ENCODE results near the gene ZNF618. TPM values are rescaled to one million over a fixed set of nuclear protein-coding genes. Genes with fewer than 3 reads are reported as not detected.

Gene ZNF618
- polyA plus RNA-seq, 1 of the 3 experiments (the other 2 are of a cell fraction): 6.2 TPM

DNA sequence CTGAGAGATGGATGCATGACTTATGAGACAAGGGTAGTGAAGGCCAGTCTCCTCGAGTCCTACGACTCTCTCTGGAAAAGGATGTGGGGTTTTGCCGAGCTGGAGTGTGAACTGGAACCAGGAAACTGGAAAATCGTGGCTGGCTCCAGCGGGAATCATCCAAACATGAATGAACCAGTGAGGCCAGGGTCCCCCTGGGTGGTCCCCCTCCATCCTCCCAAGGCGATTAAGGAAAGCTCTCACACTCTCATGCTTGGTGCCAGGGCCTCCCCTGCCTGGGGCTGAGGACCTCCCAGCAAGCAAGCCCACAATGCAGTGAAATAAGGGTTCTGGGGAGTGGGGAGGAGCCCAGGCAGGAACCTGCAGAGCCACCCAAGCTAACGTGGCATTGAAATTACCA lies 211.6 kb downstream of the ZNF618 start:
- POLR2A ChIA-PET: no interaction called here
- H3K27me3 ChIP-seq (ENCODE audit: insufficient read depth): no peaks in the 10 kb centered on the region; the same call in 1 of the 2 replicates
- TF ChIP-seq, protein P1, sequence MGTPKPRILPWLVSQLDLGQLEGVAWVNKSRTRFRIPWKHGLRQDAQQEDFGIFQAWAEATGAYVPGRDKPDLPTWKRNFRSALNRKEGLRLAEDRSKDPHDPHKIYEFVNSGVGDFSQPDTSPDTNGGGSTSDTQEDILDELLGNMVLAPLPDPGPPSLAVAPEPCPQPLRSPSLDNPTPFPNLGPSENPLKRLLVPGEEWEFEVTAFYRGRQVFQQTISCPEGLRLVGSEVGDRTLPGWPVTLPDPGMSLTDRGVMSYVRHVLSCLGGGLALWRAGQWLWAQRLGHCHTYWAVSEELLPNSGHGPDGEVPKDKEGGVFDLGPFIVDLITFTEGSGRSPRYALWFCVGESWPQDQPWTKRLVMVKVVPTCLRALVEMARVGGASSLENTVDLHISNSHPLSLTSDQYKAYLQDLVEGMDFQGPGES (IDR thresholded peaks at IDR 0.05; ENCODE audit: low read depth, low read length): no peak
- no peak for TF ChIP-seq GATA2 (CRISPR knock-in tag; IDR thresholded peaks at IDR 0.05)
- no peak for TF ChIP-seq RFX5 (IDR thresholded peaks at IDR 0.05; ENCODE audit: low read length)

DNA sequence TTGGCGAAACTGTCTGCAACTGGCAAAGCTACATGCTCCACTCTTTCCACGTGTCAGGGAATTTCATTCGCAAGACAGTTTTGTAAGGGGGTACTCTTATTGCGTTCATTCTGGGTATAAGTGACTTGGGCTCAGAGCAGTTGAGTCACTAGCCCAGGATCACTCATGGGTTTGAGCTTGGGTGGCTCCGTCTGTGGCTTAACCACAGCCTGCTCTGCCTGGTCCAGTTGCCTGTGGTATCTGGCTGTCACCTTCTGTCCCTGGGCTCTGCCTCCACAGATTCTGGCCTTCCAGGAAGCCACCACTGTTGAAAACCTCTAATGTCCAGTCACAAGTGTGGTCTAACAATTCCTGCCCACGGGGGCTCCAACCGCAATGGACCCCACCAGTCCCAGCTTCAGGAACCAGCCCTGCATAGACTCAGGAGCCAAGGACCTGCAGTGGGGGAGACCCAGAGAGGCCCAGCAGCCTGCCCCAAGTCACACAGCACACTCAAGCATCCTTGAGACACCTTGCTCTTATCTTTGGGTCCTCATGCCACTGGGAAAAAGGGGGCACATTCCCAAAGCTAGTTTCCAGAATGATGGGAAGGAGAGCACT lies 212.6 kb downstream of the ZNF618 start:
- no peaks in the 10 kb centered on the region for H3K4me1 ChIP-seq (ENCODE audit: control insufficient read depth in 1 of 2, insufficient read depth in 2 of 2, low read depth in 1 of 2, low read length in 1 of 2)
- H3F3A ChIP-seq (replicated peaks; ENCODE audit: insufficient read depth): no peaks in the 10 kb centered on the region
- no peaks in the 10 kb centered on the region; the same call in 1 of the 2 replicates for H3K27me3 ChIP-seq (ENCODE audit: insufficient read depth)
- 70% methylated on average over 6 of the region's 7 CpGs for WGBS (ENCODE audit: low lambda C conversion rate)
- TF ChIP-seq MXI1 (IDR thresholded peaks at IDR 0.05; ENCODE audit: low read depth, low read length) (no peak), FOXJ3 (CRISPR knock-in tag; IDR thresholded peaks at IDR 0.05) (no peak)
- no peak overlapping the region for H3K4me3 ChIP-seq (ENCODE audit: low read depth in 2 of 2, low read length in 1 of 2)
- ChIA-PET CTCF (interaction anchor here (1.1 to 3.9 kb wide), 6 partner anchors 18 to 202 kb away, joined by 3 to 25 read pairs (median 4); no protein-coding TSS in a partner anchor), POLR2A (no interaction called here)
- H3K79me2 ChIP-seq (ENCODE audit: insufficient read depth): no peaks in the 10 kb centered on the region
- no peak overlapping the region for H3K9ac ChIP-seq
- no peaks in the 10 kb centered on the region for H3K9me3 ChIP-seq
- no peak overlapping the region for H3K4me2 ChIP-seq
- no peaks in the 10 kb centered on the region for H3K36me3 ChIP-seq (replicated peaks in 1 of 2; ENCODE audit: control insufficient read depth in 1 of 2, insufficient read depth in 2 of 2, low read length in 1 of 2)
- no peak overlapping the region for H3K27ac ChIP-seq (ENCODE audit: low read depth in 2 of 2, low read length in 1 of 2)
- H4K20me1 ChIP-seq (ENCODE audit: insufficient read depth): no peaks in the 10 kb centered on the region
- no peak for DNase-seq
- H2AFZ ChIP-seq (ENCODE audit: low read depth): no peak overlapping the region
- H3K9me2 ChIP-seq: no peaks in the 10 kb centered on the region

More for the DNA sequence above, 211.6 kb downstream of the ZNF618 start:
- Histone ChIP-seq H3K9me2 (no peaks in the 10 kb centered on the region), H3F3A (replicated peaks; ENCODE audit: insufficient read depth) (no peaks in the 10 kb centered on the region), H2AFZ (ENCODE audit: low read depth) (no peak overlapping the region), H3K4me1 (ENCODE audit: control insufficient read depth in 1 of 2, insufficient read depth in 2 of 2, low read depth in 1 of 2, low read length in 1 of 2) (no peaks in the 10 kb centered on the region), H3K36me3 (replicated peaks in 1 of 2; ENCODE audit: control insufficient read depth in 1 of 2, insufficient read depth in 2 of 2, low read length in 1 of 2) (no peaks in the 10 kb centered on the region), H3K4me2 (no peak overlapping the region), H3K79me2 (ENCODE audit: insufficient read depth) (no peaks in the 10 kb centered on the region), H3K4me3 (ENCODE audit: low read depth in 2 of 2, low read length in 1 of 2) (no peak overlapping the region), H4K20me1 (ENCODE audit: insufficient read depth) (no peaks in the 10 kb centered on the region), H3K9me3 (no peaks in the 10 kb centered on the region), H3K9ac (no peak overlapping the region), H3K27ac (ENCODE audit: low read depth in 2 of 2, low read length in 1 of 2) (no peak overlapping the region)
- no peak for DNase-seq
- 53% methylated on average over 4 of the region's 7 CpGs for WGBS (ENCODE audit: low lambda C conversion rate)
- CTCF ChIA-PET: interaction anchor here (1.2 to 3.9 kb wide), 3 partner anchors 20 to 203 kb away, joined by 4 to 25 read pairs (median 4); no protein-coding TSS in a partner anchor

DNA sequence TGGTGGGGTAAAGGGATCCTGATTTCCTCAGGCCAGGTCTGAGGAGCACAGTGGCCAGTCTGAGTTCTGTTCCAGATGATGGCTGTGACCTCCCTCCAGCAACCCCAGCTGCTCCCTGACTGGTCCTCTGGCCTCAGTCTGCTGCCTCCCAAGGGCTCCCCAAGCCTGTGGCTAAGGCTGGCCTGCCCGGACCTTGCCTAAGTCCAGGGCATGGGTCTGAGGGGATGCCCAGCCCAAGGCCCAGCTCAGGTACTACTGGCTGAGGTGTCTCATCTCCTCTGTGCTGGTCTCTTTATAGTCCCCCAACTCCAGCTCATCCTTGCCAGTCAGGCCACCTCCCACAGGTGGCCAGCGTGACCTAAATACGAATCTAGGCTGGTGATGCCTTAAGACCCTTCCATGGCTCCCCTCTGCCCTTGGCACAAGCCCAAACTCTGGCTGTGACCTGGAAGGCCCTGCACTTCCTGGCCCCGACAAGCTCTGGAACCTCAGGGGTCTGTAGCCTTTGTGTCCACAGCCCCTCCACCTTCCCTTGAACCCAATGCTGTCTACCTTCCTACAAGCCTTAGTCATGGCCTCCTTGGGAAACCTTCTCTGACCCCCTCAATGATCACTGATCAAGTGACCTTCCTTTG lies 213.2 kb downstream of the ZNF618 start:
- Histone ChIP-seq H3F3A (replicated peaks; ENCODE audit: insufficient read depth) (no peaks in the 10 kb centered on the region), H3K4me3 (ENCODE audit: low read depth in 2 of 2, low read length in 1 of 2) (no peak overlapping the region), H3K4me1 (ENCODE audit: control insufficient read depth in 1 of 2, insufficient read depth in 2 of 2, low read depth in 1 of 2, low read length in 1 of 2) (no peaks in the 10 kb centered on the region), H3K9me3 (no peaks in the 10 kb centered on the region), H3K4me2 (no peak overlapping the region), H4K20me1 (ENCODE audit: insufficient read depth) (no peaks in the 10 kb centered on the region), H2AFZ (ENCODE audit: low read depth) (no peak overlapping the region), H3K9me2 (no peaks in the 10 kb centered on the region), H3K36me3 (replicated peaks in 1 of 2; ENCODE audit: control insufficient read depth in 1 of 2, insufficient read depth in 2 of 2, low read length in 1 of 2) (no peaks in the 10 kb centered on the region), H3K27ac (ENCODE audit: low read depth in 2 of 2, low read length in 1 of 2) (no peak overlapping the region), H3K79me2 (ENCODE audit: insufficient read depth) (no peaks in the 10 kb centered on the region), H3K9ac (no peak overlapping the region), H3K27me3 (ENCODE audit: insufficient read depth) (no peaks in the 10 kb centered on the region; the same call in 1 of the 2 replicates)
- CTCF ChIA-PET: interaction anchor here (1.1 to 3.9 kb wide), 8 partner anchors 17 to 201 kb away, joined by 3 to 25 read pairs (median 4); no protein-coding TSS in a partner anchor
- POLR2A ChIA-PET: no interaction called here
- WGBS (ENCODE audit: low lambda C conversion rate): 65% methylated on average over 3 of the region's 4 CpGs
- no peak for TF ChIP-seq RCOR1 (IDR thresholded peaks at IDR 0.05; ENCODE audit: low read length)
- TF ChIP-seq, protein P2, sequence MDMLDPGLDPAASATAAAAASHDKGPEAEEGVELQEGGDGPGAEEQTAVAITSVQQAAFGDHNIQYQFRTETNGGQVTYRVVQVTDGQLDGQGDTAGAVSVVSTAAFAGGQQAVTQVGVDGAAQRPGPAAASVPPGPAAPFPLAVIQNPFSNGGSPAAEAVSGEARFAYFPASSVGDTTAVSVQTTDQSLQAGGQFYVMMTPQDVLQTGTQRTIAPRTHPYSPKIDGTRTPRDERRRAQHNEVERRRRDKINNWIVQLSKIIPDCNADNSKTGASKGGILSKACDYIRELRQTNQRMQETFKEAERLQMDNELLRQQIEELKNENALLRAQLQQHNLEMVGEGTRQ (IDR thresholded peaks at IDR 0.05; ENCODE audit: borderline replicate concordance, low read depth, low read length): no peak
- no peak for TF ChIP-seq ELF1 (IDR thresholded peaks at IDR 0.05)
- no peak for TF ChIP-seq FOXJ3 (CRISPR knock-in tag; IDR thresholded peaks at IDR 0.05)
- no peak for TF ChIP-seq EP300 (IDR thresholded peaks at IDR 0.05; ENCODE audit: borderline replicate concordance in 1 of 2, low read depth in 1 of 2, low read length in 1 of 2)
- no peak for TF ChIP-seq GABPA (IDR thresholded peaks at IDR 0.05; ENCODE audit: low read depth)
- TF ChIP-seq SIN3A (IDR thresholded peaks at IDR 0.05; ENCODE audit: borderline replicate concordance, low read depth, low read length): no peak
- TF ChIP-seq FOSL2 (IDR thresholded peaks at IDR 0.05; ENCODE audit: borderline replicate concordance, low read depth): no peak
- TF ChIP-seq GATA2 (CRISPR knock-in tag; IDR thresholded peaks at IDR 0.05): no peak
- no peak for TF ChIP-seq FOXM1 (IDR thresholded peaks at IDR 0.05; ENCODE audit: low read depth)
- no peak for TF ChIP-seq RAD21 (IDR thresholded peaks at IDR 0.05; ENCODE audit: low read length)
- TF ChIP-seq, protein P1 (IDR thresholded peaks at IDR 0.05; ENCODE audit: low read depth, low read length): no peak
- TF ChIP-seq EZH2phosphoT487 (IDR thresholded peaks at IDR 0.05; ENCODE audit: borderline replicate concordance, low read depth): no peak
- no peak for DNase-seq
